WTC11 (cell line): ENCODE measurements around the gene HMBS.

Source experiments
- ATF3 ChIP-seq: sonication (generic); formaldehyde crosslinking; conservative IDR thresholded peaks from 2 replicates; pipeline ENCODE4 v1.8.1; 2022; ENCODE audit warnings: mild to moderate bottlenecking, missing genetic modification reagents
- E2F4 ChIP-seq: sonication (generic); formaldehyde crosslinking; IDR thresholded peaks from 2 replicates; pipeline ENCODE4 v1.8.1; 2022; ENCODE audit warnings: low read depth, mild to moderate bottlenecking, moderate library complexity, missing genetic modification reagents, borderline replicate concordance
- ELF4 ChIP-seq: sonication (generic); formaldehyde crosslinking; IDR thresholded peaks from 2 replicates; pipeline ENCODE4 v1.8.1; 2022; ENCODE audit warnings: low read depth, mild to moderate bottlenecking, moderate library complexity, missing genetic modification reagents
- GABPB1 ChIP-seq: sonication (generic); formaldehyde crosslinking; IDR thresholded peaks from 2 replicates; pipeline ENCODE4 v1.8.1; 2023; ENCODE audit warnings: mild to moderate bottlenecking, missing genetic modification reagents
- NFYB ChIP-seq: sonication (generic); formaldehyde crosslinking; conservative IDR thresholded peaks from 2 replicates; pipeline ENCODE4 v1.8.0; 2022; ENCODE audit warnings: low read depth, missing genetic modification reagents
- NR2C2 ChIP-seq: sonication (generic); formaldehyde crosslinking; IDR thresholded peaks from 2 replicates; pipeline ENCODE4 v1.8.0; 2022; ENCODE audit warnings: mild to moderate bottlenecking, missing genetic modification reagents
- PRDM15 ChIP-seq: sonication (generic); formaldehyde crosslinking; IDR thresholded peaks from 2 replicates; pipeline ENCODE4 v1.8.0; 2022; ENCODE audit warnings: missing genetic modification reagents
- SP1 ChIP-seq: sonication (generic); formaldehyde crosslinking; conservative IDR thresholded peaks from 2 replicates; pipeline ENCODE4 v1.8.1; 2022; ENCODE audit warnings: missing genetic modification reagents
- USF1 ChIP-seq: sonication (generic); formaldehyde crosslinking; IDR thresholded peaks from 2 replicates; pipeline ENCODE4 v1.8.0; 2022; ENCODE audit warnings: mild to moderate bottlenecking, missing genetic modification reagents
- ZNF138 ChIP-seq: sonication (generic); formaldehyde crosslinking; conservative IDR thresholded peaks from 2 replicates; pipeline ENCODE4 v1.8.1; 2022; ENCODE audit warnings: mild to moderate bottlenecking, moderate library complexity, missing genetic modification reagents
- TF ChIP-seq, protein P1 (sequence below): fragments of 200-600 bp; IDR thresholded peaks from 2 replicates; pipeline ENCODE4 v1.8.0; 2022; ENCODE audit warnings: antibody characterized with exemption
- TF ChIP-seq, protein P2 (sequence below): sonication (generic); formaldehyde crosslinking; IDR thresholded peaks from 2 replicates; pipeline ENCODE4 v1.8.1; 2023; ENCODE audit warnings: mild to moderate bottlenecking, missing genetic modification reagents, moderate library complexity

DNA sequence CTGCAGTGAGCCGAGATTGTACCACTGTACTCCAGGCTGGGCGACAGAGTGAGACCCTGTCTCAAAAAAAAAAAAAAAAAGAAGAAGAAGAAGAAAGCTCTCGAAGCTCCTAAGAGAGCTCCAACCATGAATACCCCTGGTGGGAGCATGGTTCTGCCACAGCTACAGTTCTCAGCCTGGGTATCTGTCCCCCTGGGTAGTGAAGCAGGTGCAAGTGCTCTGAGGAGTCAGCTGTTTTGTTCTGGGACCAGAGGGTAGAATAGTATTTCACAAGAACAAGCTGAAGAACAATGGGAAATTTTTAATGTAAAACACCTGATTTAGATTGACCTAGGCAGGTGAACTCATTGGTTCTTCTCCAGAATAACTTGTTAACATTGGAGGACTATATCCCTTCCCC is 23.4 kb upstream of the HMBS start:
- TF ChIP-seq, protein P1, sequence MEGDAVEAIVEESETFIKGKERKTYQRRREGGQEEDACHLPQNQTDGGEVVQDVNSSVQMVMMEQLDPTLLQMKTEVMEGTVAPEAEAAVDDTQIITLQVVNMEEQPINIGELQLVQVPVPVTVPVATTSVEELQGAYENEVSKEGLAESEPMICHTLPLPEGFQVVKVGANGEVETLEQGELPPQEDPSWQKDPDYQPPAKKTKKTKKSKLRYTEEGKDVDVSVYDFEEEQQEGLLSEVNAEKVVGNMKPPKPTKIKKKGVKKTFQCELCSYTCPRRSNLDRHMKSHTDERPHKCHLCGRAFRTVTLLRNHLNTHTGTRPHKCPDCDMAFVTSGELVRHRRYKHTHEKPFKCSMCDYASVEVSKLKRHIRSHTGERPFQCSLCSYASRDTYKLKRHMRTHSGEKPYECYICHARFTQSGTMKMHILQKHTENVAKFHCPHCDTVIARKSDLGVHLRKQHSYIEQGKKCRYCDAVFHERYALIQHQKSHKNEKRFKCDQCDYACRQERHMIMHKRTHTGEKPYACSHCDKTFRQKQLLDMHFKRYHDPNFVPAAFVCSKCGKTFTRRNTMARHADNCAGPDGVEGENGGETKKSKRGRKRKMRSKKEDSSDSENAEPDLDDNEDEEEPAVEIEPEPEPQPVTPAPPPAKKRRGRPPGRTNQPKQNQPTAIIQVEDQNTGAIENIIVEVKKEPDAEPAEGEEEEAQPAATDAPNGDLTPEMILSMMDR = no peak
- TF ChIP-seq USF1 (no peak), NFYB (CRISPR knock-in tag) (no peak), ELF4 (CRISPR knock-in tag) (no peak), SP1 (CRISPR knock-in tag) (no peak), ZNF138 (no peak), NR2C2 (CRISPR knock-in tag) (no peak), ATF3 (no peak), GABPB1 (CRISPR knock-in tag) (no peak), E2F4 (CRISPR knock-in tag) (no peak), PRDM15 (CRISPR knock-in tag) (no peak)
- TF ChIP-seq, protein P2, sequence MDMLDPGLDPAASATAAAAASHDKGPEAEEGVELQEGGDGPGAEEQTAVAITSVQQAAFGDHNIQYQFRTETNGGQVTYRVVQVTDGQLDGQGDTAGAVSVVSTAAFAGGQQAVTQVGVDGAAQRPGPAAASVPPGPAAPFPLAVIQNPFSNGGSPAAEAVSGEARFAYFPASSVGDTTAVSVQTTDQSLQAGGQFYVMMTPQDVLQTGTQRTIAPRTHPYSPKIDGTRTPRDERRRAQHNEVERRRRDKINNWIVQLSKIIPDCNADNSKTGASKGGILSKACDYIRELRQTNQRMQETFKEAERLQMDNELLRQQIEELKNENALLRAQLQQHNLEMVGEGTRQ (CRISPR knock-in tag) = no peak
